Mesothelial cell of epicardium (in vitro differentiated cells): ENCODE data around the gene FREM3. TPM values are rescaled to one million over a fixed set of nuclear protein-coding genes. Genes with fewer than 3 reads are reported as not detected.

Experiments
- DNase-seq, 2 experiments: peaks; one replicate each; pipeline ENCODE4 v3.0.0; 2021; ENCODE audit warnings: low spot score in 2 of 2; ENCODE audit not compliant: unreplicated experiment in 2 of 2
- H3K27ac Mint-ChIP-seq: 2 replicates; pipeline ENCODE4 v1.8.0; 2021; ENCODE audit warnings: mixed read lengths
- H3K27me3 Mint-ChIP-seq: 2 replicates; pipeline ENCODE4 v1.8.0; 2021; ENCODE audit warnings: low read depth, mixed read lengths
- H3K36me3 Mint-ChIP-seq: 2 replicates; pipeline ENCODE4 v1.8.0; 2021; ENCODE audit warnings: mixed read lengths
- H3K4me1 Mint-ChIP-seq: 2 replicates; pipeline ENCODE4 v1.8.0; 2021; ENCODE audit warnings: mixed read lengths
- H3K4me3 Mint-ChIP-seq: 2 replicates; pipeline ENCODE4 v1.8.0; 2021; ENCODE audit warnings: mild to moderate bottlenecking, moderate library complexity, mixed read lengths
- H3K9me3 Mint-ChIP-seq: 2 replicates; pipeline ENCODE4 v1.8.0; 2021; ENCODE audit warnings: mixed read lengths
- CTCF ChIP-seq: fragments of 200-600 bp; sonication (generic); IDR thresholded peaks from one replicate; pipeline ENCODE4 v1.5.0; 2021; ENCODE audit warnings: antibody characterized with exemption; ENCODE audit not compliant: unreplicated experiment
- total RNA-seq: library from RNA; stranded (reverse); gene quantifications from 3 replicates; pipeline ENCODE4 v1.2.1, GENCODE V29; 2021

FREM3 gene
- total RNA-seq, 1 donor from 2014 or later, result not detected

DNA sequence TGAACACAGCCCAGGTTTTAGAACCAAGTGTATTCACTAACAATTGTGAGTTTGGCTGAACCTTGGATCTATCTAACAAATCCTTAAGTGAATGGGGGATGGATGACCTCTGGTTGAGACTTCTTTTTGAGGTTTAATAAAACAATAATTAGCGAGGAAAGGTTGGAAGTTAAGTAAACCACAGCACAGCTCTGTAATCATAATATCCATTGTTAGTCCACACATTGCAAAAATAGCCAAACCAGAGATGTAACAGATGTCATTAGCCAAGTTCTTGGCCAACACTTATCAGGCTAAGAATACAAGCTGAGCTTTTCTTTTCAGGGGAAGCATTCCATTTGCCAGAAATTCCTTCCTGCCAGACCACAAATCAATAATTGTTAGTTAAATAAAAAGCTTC, 59.1 kb downstream of the FREM3 start:
- DNase-seq, result no peak
- Mint-ChIP-seq H3K27me3 (peaks cover 32% of the 10 kb centered on the region), H3K36me3 (no peaks in the 10 kb centered on the region), H3K27ac (no peak overlapping the region), H3K4me3 (no peak overlapping the region), H3K9me3 (peaks cover 10% of the 10 kb centered on the region), H3K4me1 (peaks cover 3% of the 10 kb centered on the region)
- TF ChIP-seq CTCF, result no peak

DNA sequence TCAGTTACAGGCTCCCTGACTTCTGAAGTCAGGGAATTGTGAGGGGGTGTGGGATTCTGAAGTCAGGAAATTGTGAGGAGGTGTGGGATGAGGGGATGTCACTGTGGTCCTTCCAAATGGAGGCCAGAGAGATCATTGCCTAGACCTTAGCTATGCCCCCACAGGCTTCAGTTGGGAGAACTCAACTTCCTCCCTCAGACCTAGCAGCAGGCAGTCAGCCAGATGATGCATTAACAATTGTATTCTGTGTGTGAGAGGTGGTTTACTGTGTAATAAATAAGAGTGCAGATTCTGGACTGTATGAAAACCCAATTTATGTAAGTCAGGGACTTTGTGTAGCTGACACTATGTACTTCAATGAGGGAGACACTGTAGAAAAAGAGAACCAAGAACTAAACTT, 65.7 kb downstream of the FREM3 start:
- Mint-ChIP-seq H3K36me3 (no peaks in the 10 kb centered on the region), H3K4me3 (no peak overlapping the region), H3K4me1 (no peaks in the 10 kb centered on the region), H3K9me3 (no peaks in the 10 kb centered on the region), H3K27me3 (peaks cover 69% of the 10 kb centered on the region), H3K27ac (no peak overlapping the region)
- no peak for DNase-seq
- no peak for TF ChIP-seq CTCF

- no peak for TF ChIP-seq CTCF
- no peak for DNase-seq
- H3K27me3 Mint-ChIP-seq, result peaks cover 70% of the 10 kb centered on the region
- H3K4me3 Mint-ChIP-seq, result no peak overlapping the region
- H3K27ac Mint-ChIP-seq, result no peak overlapping the region
- H3K4me1 Mint-ChIP-seq, result no peaks in the 10 kb centered on the region
- H3K9me3 Mint-ChIP-seq, result no peaks in the 10 kb centered on the region
- no peaks in the 10 kb centered on the region for H3K36me3 Mint-ChIP-seq
Observed at GRCh38 chr4:143633833-143634232, 66.6 kb downstream of the FREM3 start.

DNA sequence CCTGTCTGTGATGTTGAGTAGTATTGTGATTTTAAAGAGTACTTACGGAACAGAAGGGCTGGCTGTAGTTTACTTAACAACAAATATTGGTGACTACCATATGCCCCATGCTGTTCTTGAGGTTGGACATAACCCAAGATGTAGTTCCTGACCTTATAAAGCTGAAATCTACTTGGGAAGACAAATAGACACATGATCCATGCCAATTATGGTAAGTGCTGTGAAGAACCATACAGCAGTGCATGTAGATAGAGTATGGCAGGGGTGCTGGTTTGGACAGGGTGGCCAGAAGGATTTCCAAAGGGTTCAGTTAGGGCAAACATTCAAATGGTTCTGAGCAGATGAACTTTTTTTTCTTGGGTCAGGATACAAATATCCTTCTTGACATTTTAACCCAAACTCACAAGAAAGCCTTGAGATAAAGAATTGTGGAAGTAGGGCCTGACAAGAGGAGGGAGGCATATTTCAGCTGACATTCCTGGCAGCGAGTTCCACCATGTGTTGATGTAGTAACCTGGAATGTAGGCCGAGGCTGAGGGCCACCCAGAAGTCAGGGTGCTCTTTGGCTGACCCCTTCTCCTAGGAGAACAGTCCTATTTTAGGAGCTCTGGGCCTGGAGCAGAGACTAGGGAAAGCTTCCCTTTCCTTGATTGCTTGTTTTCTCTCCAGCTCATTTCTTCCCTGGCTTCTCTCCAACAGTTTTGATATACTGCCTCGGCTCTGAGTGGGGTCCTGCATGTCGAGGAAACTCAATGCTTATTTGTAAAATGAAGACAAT, 74.2 kb downstream of the FREM3 start:
- Mint-ChIP-seq H3K4me3 (no peak overlapping the region), H3K9me3 (no peaks in the 10 kb centered on the region), H3K36me3 (no peaks in the 10 kb centered on the region), H3K27ac (peak overlapping the region; percentile 52), H3K4me1 (peaks cover 21% of the 10 kb centered on the region), H3K27me3 (peaks cover 28% of the 10 kb centered on the region)
- peak in 1 of 2 experiments; percentile 39 for DNase-seq
- TF ChIP-seq CTCF, result no peak

DNA sequence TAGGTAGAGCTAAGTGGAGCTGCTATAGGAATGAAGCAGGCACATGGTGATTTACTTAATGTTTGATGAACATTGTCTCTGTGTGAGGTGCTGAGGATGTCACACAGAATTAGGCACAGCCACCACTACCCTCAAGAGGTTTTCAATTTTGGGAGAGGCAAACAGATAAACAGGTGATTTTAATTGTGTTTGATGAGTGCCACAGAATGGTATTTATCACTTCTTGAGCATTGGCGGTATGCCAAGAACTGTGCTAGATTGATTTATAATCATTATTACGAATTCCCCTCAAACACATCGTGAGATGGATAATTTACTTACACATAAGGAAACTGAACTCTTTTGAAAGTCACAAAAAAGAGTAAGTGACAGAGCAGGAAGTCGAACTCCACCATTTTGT, 74.8 kb downstream of the FREM3 start:
- no peak for DNase-seq
- peaks cover 28% of the 10 kb centered on the region for H3K27me3 Mint-ChIP-seq

More for the DNA sequence above, 74.8 kb downstream of the FREM3 start:
- Mint-ChIP-seq H3K27ac (no peak overlapping the region), H3K36me3 (no peaks in the 10 kb centered on the region), H3K9me3 (no peaks in the 10 kb centered on the region), H3K4me1 (peaks cover 21% of the 10 kb centered on the region), H3K4me3 (no peak overlapping the region)
- no peak for TF ChIP-seq CTCF
